Measurements from ENCODE around the gene HIGD1A.
A peak's percentile ranks its signal among the peaks of the same experiment; 100 is the strongest.

The HIGD1A gene

GRCh38 chr3:42733501-42734262 lies 70.6 kb downstream of the HIGD1A start:
- peak; percentile 40 for DNase-seq

Data from NCI-H2029 treated with DMSO at 0.1 percent for 48 hours (cell line).